GM21737 (cell line): ENCODE results near the gene DHFR.

Source experiments
- ATAC-seq: cut with Tn5 transposase; IDR thresholded peaks from one replicate; pipeline ENCODE4 v1.9.1; 2021; ENCODE audit warnings: mild to moderate bottlenecking, moderate library complexity; ENCODE audit not compliant: unreplicated experiment

Gene DHFR

DNA sequence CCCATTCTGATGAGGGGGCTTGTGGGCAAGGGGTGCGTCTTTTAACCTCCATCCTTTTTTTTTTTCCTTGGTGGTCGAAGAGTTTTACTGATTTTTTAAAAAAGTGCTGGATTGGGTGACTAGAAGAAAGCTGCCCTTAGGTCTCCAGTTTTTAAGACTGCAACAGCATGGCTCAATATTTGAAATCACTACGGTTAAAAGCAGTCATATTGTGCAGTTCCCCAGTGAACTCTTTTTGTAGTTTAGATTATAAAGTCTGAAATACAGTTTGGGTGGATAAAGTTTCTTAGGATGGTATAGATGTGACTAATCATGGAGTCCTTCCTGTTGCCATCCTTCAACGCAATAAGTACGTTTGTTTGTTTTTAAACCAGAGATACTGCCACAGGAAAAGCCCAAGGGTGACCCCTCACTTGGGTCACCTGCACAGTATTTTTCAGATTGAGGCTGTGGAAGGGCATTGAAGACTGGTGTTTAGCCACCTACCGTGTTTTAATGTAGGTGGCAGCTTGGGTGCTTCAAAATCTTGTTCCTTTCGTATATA is 520 bp upstream of the DHFR start:
- no peak for ATAC-seq

DNA sequence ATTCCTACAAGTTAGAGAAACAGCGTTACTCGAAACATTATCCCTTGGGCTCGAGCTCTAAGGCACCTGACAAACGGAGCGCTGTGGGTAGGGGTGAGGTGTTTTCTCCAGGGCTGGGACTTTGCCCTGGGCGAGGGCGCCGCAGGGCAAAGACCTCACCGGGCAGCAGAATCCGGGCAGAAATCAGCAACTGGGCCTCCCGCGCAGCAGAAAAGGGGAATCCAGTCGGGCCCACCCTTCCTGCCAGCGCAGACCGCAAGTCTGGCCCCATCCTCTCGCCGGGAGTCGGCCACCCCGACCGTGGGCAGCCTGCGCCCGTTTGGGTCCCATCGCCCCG is 761 bp downstream of the DHFR start:
- ATAC-seq = no peak

DNA sequence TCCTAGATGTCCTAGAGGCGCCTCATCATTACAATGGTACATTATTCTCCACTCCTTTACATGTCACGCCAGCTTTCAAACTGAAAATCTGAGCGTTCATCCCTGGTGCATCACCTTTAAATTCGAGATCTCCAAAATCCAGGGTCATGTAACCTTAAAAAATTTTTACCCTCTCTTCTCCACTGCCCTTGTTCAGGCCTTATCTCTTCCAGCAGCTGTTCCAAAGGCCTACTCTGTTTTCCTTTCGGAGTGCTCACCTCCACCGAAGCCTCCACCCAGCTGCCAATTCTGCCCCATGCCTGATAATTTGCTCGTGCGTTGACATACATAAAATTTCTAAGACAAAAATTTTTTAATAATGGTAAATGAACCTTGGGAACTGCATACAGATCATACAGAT is 1.3 kb downstream of the DHFR start:
- no peak for ATAC-seq

DNA sequence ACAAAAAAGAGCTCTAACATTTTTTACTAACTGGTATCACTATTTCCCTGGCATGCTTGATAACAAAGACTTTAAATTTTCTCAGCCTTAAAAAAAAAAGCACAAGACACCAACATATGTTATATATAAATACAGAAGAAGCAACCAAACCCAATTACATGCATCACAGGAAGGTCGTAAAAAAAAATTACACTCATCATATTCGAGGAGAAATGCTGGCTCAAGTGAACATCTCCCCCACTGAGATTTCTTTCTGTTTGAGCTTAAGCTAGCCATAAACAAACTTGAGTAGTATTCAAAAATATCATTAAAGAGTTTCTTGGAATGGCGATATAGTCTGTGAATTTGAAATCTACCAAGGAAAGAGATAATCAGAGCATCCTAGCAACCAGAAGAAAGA is 7.9 kb downstream of the DHFR start:
- no peak for ATAC-seq

DNA sequence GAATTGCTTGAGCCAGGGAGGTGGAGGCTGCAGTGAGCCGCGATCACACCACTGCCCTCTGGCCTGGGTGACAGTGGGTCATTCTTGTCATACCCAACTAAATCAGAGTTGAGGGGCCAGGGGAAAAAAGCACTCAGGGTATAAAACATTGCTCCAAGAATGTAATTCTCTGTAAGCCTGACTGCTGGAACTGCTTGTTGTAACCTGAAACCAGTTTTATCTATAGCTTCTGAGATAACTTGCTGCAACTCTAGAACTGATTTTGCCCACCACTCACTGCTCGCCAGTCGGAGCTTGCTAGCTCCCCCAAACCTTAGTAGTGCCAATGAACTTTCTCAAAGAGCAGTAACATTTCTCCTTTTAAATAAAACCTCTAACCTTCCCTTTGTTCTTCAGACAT is 9.9 kb downstream of the DHFR start:
- no peak for ATAC-seq

DNA sequence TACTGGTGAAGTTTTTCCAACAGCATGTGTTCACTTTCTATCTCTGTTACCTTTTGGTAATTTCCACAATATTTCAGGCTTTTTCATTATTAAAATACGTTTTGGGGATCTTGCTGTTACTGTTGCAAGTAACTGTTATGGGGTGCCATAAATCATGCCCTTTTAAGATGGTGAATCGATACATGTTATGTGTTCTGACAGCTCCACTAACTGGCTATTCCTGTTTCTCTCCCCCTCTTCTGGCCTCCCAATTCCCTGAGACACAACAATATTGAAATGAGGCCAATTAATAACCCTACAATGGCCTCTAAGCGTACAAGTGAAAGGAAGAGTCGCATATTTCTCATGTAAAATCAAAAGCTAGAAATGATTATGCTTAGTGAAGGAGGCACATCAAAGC is 13.4 kb downstream of the DHFR start:
- ATAC-seq = no peak

DNA sequence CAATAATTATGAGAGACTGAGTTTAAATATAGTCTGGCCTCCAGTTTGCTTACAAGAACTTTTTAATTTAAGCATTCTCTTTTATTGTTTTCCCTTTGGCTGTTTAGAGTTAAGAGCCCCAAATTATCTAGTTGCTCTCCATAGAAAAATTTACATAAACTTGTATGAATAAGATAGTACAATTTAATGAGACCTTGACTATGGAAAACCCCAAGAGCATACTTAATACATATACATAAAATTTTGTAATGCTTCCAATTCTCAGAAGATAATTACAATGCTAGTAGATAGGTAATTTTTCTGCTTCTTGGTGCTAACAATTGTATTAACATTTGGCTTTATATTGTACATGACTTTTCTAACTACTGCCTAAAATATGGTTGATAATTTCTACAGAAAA is 20.6 kb downstream of the DHFR start:
- no peak for ATAC-seq

DNA sequence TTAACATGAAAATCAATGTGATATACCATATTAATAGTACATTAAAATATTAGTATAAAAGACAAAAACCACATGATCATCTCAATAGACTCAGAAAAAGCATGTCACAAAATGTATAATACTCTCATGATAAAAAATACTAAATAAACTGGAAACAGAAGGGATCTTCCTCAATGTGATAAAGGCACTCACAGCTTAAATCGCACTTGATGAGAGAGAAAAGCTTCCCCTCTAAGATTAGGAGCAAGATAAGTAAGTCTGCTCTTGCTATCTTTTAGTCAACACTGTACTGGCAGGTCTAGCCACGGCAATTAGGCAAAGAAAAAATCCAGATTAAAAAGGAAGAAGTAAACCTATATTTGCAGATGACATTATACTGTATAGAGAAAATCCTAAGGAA is 22.1 kb downstream of the DHFR start:
- ATAC-seq = no peak

DNA sequence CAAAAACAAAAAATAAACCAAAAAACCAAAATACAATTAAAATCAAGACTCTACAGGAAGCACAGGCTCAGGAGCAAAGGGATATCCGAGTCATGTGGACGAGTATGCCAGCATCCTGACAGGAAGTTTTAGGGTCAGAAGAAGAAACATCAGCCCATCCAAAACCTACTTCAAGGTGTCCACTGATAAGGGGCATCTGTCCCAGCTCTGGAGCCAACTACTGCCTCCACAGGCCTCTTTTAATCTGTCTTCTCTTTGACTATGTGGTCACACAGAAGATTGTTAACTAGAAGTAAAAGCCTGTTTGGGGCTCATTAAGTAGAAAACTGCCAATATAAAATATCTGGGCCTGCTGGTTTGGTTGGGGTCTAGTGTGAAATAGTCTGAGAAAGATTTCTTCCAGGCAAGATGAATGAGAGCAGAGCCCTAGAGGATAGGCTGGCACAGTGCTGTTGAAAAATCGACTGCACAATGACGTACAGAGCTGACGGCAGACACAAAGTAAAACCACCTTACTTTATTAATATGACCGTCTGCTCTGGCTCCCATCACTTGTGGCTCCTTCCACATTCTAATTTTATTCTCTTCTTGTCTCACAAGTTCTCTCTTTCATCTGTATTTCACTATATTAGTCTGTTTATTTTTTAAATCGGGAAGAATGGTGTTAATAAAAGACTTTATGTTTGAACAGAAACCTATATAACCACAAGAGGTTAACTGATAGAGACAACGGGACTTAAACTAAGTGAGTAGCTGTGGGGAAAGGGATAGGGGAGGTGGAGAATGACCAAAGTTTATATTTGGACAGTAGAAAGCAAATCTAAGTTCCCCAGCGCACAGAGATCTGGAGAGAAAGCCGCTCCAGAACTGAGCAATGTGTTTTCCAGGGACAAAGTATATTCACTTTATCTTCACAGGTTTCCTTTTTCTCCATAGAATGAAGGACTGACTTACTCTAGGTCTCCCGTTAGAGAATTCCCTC is 23.2 kb downstream of the DHFR start:
- no peak for ATAC-seq

DNA sequence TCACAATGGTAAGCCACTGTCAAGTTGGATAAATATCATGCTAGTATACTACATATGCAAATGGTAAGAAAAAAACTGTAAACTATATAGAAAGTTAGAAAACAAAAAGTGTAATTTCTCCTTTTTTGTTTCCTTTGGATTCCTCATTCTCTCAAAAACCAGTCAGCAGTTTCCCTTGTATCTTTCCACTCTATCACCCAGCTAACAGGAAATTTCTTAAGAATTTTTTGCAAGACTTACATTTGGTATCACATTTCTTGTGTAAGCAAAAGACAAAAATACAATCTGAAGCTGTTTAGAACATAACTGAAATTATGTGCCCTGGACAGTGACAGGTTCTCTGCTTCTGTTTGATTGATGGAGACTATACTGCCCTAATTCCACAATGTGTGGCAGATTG is 25.5 kb downstream of the DHFR start:
- ATAC-seq = no peak

DNA sequence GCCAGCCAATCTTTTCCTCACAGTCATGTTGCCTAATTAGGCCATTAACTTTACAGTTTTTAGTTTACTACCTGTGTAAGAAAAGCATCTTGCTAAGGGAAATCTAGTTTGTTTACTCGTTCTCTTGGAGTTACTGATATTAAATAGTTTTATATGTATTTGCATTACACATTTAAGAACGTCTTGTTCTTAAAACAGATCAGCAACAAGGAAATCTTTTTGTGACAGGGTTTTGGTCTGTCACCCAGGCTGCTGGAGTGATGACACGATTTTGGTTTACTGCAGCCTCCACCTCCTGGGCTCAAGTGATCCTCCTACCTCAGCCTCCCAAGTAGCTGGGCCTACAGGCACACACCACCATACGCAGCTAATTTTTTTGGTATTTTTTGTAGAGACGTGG is 29.6 kb downstream of the DHFR start:
- no peak for ATAC-seq

DNA sequence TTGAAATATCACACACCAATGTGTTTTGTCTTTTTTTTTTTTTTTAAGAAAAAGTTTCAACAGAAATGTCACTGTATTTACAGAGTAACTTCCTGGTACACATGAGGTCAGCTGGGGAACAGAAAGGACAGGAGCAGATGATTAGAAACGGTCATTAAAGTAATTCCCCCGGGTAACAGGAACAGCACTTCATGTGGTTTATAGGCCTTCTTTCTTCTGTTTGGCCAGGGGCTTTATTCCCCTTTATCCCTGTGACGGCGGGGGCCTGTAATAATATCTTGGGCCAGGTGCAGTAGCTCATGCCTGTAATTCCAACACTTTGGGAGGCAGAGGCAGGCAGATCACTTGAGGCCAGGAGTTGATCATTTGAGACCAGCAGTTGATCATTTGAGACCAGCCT is 30.8 kb downstream of the DHFR start:
- no peak for ATAC-seq

DNA sequence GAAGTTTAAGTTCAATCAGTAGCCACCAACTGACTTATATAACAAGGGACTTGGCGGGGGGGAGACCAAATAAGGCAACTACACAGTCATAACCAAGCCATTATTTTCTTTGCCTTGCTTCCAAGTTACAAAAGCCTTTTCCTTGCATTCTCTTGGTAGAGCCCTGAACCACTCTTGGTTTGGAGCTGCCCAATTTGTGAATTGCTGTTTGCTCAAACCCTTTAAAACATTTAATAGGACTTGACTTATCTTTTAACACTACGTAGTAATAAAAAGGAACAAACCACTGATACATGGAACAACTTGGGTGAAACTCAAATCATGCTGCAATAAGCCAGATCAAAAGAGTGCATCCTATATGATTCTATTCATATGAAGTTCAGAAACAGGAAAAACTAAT is 32.0 kb downstream of the DHFR start:
- ATAC-seq = no peak

DNA sequence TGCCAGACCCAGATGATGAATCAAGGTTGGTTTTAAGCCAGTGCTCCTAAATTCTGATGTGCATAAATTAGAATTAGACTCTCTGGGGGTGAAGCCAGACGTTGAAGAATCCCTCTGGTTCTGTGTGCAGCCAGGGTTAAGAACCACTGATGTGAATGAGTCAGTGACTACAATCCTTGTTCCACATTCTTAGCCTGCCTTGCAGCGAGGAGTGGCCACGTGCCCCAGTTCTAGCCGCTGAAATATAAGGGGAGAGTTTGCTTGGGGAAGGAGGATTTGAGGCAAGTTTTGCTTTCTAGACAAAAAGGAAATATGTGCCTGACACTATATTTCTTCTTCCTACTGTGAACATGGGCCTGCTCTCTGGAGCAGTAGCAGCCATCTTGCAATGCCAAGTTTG is 34.6 kb downstream of the DHFR start:
- no peak for ATAC-seq

DNA sequence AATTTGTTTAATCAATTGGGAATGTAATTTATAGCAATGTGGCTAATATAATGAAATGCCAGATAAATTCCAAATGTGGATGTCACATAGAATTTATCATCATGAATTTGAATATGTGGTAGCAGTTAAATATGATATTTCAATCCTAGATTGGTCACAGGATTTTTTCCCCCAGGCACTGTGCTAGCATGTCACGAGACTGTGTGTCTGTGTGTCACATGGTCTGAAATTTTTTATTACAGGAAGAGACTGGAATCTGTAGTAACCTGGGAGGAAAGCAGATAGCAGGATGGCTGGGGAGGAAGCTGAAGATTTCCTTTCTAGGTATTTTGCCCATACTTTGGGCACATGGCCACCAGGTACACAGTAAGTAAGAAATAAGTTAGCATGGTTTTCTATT is 35.7 kb downstream of the DHFR start:
- no peak for ATAC-seq

DNA sequence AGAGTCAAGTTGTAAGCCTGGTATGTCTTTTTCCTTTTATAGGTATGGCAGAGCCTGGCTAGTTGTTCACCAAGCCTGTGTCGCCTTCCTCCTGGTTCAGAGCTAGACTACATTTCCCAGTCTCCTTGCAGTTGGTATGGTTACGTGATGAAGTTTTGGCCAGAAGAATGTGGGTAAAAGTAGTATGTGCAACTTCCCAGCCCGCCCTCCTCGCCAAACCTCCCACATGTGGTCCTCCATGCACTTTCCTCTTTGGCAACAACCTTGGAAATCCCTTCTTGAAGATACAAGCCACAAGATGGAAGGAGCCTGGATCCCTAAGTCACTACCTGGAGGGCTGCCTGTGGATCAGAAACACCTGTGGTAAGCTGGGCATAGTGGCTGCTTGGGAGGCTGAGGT is 36.3 kb downstream of the DHFR start:
- no peak for ATAC-seq

DNA sequence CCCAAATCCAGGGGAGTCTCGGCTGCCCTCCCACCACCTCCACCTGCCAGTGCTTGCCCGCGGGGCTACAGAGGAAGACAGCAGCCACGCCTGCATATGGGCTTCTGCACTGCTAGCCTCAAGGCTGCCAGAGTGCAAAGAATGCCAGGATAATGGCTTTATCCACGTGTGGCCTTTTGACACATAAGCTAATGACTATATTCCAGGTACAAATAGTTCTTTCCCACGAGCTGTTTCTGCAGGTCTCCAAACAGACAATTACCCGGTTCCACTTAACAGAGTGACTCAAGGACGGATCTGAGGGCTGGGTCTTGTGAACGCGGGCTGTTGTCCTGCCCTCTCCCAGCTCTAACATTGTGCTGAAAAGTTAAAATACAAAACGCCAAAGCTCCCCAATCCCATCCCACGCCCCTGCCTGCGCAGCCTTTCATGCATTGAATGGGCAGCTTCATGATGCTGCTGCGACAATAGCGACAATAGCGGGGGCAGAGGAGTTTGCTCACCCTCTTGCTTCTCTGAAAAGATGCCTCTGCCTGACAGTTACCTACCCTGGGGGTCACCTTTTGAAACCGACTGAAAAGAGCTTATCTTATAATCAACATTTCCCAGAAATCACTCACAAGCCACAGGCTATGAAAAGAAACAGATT is 39.4 kb downstream of the DHFR start:
- ATAC-seq = no peak

DNA sequence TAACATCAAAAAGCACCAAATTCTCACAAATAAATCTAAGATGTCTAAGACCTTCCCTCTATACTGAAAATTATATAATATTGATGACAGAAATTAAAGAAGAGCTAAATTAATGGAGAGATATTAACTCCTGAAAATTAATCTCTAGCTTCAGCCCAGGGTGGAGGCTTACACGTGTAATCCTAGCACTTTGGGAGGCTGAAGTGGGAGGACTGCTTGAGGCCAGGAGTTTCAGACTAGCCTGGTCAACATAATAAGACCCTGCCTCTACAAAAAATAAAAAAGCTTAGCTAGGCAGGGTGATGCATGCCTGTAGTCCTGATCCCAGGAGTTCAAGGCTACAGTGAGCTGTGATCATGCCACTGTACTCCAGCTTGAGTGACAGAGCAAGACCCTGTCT is 45.1 kb downstream of the DHFR start:
- no peak for ATAC-seq

DNA sequence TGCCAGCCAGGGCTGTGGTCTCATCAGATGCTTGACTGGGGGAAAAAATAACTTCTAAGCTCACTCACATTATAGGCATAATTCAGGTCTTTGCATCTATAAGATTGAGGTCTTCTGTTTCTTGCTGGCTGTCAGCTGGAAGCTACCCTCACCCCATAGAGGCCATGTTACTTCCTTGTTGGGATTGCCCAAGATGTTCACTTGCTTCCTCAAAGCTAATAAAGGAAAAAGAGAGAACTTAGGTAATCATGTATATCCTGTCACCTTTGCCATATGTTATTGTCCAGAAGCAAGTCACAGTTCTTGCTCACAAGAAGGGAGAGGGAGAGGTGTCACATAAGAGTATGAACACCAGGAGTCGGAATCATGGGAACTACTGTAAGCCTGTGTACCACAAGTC is 46.1 kb downstream of the DHFR start:
- ATAC-seq = no peak

DNA sequence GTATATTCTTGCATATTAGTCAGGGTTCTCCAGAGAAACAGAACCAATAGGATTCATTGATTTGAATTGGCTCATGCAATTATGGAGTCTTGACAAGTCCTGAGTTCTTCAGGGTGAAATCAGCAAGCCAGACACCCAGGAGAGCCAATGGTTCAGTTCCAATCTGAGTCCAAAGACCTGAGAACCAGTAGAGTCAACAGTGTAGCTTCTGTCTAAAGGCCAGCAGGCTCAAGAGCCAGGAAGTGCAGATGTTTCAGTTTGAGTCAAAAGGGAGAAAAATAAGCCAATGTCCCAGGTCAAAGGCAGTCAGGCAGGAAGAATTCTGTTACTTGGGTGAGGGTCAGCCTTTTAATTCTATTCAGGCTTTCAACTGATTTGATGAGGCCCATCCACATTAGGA is 47.0 kb downstream of the DHFR start:
- peak; percentile 90 for ATAC-seq

DNA sequence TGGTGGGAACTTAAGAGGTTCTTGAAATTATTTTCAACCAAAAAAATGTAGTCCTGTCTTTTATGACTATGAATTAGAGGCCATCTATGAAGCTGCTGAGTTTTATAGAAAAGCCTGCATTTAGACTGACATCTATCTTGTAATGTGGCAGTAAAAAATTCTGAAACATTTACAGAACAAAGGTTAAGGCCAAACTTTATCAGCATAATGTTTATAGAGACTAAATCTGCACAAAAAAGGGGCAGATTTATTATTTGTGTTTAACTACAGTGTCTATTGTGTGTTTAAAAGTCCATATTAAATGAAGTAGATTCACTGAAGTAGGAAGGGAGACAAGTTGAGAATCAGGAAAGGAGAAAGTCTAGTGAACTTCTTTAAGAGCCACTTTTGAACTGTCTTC is 47.4 kb downstream of the DHFR start:
- no peak for ATAC-seq

DNA sequence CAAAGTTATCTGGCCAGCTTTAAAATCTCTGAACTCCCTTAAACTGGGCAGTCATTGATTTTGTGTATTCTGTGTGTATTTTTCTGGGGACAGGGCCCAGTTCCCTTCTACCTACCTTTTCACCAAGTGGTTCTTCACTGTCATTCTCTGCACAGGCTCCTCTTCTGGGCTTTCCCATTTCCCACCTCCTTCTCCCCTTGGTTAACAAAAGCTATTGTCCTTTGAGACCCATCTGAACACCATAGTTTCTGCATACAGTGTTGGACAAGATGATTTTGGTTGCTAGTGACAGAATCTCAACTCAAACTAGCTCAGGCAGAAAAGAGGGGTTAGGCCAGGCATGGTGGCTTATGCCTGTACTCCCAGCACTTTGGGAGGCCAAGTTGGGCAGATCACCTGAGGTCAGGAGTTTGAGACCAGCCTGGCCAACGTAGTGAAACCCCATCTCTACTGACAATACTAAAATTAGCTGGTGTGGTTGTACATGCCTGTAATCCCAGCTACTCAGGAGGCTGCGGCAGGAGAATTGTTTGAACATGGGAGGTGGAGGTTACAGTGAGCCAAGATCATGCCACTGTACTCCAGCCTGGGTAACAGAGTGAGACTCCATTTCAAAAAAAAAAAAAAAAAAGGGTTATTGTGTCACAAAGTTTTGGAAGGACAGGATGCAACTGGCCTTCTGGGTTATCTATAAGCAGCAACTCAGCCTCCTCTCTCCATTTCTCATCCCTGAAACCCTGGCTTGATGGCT is 53.7 kb downstream of the DHFR start:
- no peak for ATAC-seq
